HUES48 (cell line): ENCODE measurements around the gene RPS27.
A peak's percentile ranks its signal among the peaks of the same experiment; 100 is the strongest.

Source experiments
- H3K27ac ChIP-seq: one replicate; pipeline ENCODE4 v1.7.0; 2013; ENCODE audit warnings: low read depth, low read length, inconsistent platforms
- H3K27me3 ChIP-seq: 2 replicates; pipeline ENCODE4 v1.6.1; 2013; ENCODE audit warnings: mild to moderate bottlenecking, low read length; ENCODE audit not compliant: control insufficient read depth, insufficient read depth
- H3K36me3 ChIP-seq: 2 replicates; pipeline ENCODE4 v1.6.1; 2013; ENCODE audit warnings: low read length; ENCODE audit not compliant: control insufficient read depth, insufficient read depth
- H3K4me1 ChIP-seq: 2 replicates; pipeline ENCODE4 v1.6.1; 2013; ENCODE audit warnings: mild to moderate bottlenecking, low read length; ENCODE audit not compliant: control insufficient read depth, insufficient read depth
- H3K4me3 ChIP-seq: 2 replicates; pipeline ENCODE4 v1.5.1; 2013; ENCODE audit warnings: mild to moderate bottlenecking, low read depth, low read length
- H3K9ac ChIP-seq: 2 replicates; pipeline ENCODE4 v1.6.1; 2013; ENCODE audit warnings: mild to moderate bottlenecking, low read depth, low read length, moderate library complexity
- H3K9me3 ChIP-seq: 2 replicates; pipeline ENCODE4 v1.6.1; 2013; ENCODE audit warnings: low read length; ENCODE audit not compliant: control insufficient read depth, insufficient read depth

Gene RPS27

GRCh38 chr1:153962088-153963029 lies 28.2 kb upstream of the RPS27 start:
- Histone ChIP-seq H3K4me1 (peaks cover 33% of the 10 kb centered on the region), H3K27ac (peak overlapping the region; percentile 97), H3K4me3 (peak overlapping the region; percentile 93), H3K9ac (peak overlapping the region; percentile 88), H3K9me3 (no peaks in the 10 kb centered on the region), H3K27me3 (no peaks in the 10 kb centered on the region), H3K36me3 (peaks cover 31% of the 10 kb centered on the region)

- H3K27me3 ChIP-seq = no peaks in the 10 kb centered on the region
- H3K4me3 ChIP-seq = peak within 1 kb of the TSS; percentile 93
- H3K4me1 ChIP-seq = peaks cover 37% of the 10 kb centered on the region
- H3K9ac ChIP-seq = peak within 1 kb of the TSS; percentile 90
- peaks cover 31% of the 10 kb centered on the region for H3K36me3 ChIP-seq
- no peaks in the 10 kb centered on the region for H3K9me3 ChIP-seq
- peak within 1 kb of the TSS; percentile 97 for H3K27ac ChIP-seq
Measured at GRCh38 chr1:153963030-153963849, 27.3 kb upstream of the RPS27 start, which contains the start of gene SLC39A1. Gene SLC39A1, minus strand, starts transcription at chr1:153963537. Its CDS starts 822 bp downstream, at chr1:153962715.

- Histone ChIP-seq H3K9me3 (no peaks in the 10 kb centered on the region), H3K4me3 (peak overlapping the region; percentile 93), H3K27ac (peak overlapping the region; percentile 97), H3K9ac (peak overlapping the region; percentile 90), H3K36me3 (peaks cover 31% of the 10 kb centered on the region), H3K27me3 (no peaks in the 10 kb centered on the region), H3K4me1 (peaks cover 40% of the 10 kb centered on the region)
Measured at GRCh38 chr1:153963850-153964331, 26.7 kb upstream of the RPS27 start.

GRCh38 chr1:153967107-153967999 lies 23.2 kb upstream of the RPS27 start, which contains the start of gene CREB3L4:
Gene CREB3L4, plus strand, starts transcription at chr1:153967902. Its CDS starts 624 bp downstream, at chr1:153968526.
- Histone ChIP-seq H3K4me1 (peaks cover 22% of the 10 kb centered on the region; the same call in 1 of the 2 replicates), H3K4me3 (peak within 1 kb of the TSS; percentile 73)

GRCh38 chr1:153968000-153968363 lies 22.6 kb upstream of the RPS27 start:
- Histone ChIP-seq H3K27me3 (no peaks in the 10 kb centered on the region), H3K4me1 (peaks cover 18% of the 10 kb centered on the region; the same call in 1 of the 2 replicates), H3K4me3 (peak overlapping the region; percentile 73), H3K36me3 (peaks cover 8% of the 10 kb centered on the region; the same call in 1 of the 2 replicates), H3K9me3 (no peaks in the 10 kb centered on the region), H3K9ac (peak overlapping the region; percentile 80), H3K27ac (peak overlapping the region; percentile 98)

More at GRCh38 chr1:153967107-153967999, 23.2 kb upstream of the RPS27 start, which contains the start of gene CREB3L4:
- Histone ChIP-seq H3K27me3 (no peaks in the 10 kb centered on the region), H3K27ac (peak within 1 kb of the TSS; percentile 98), H3K36me3 (0 out of 2 replicates have a peak, but pooled peaks cover 4% of the 10 kb centered on the region), H3K9me3 (no peaks in the 10 kb centered on the region), H3K9ac (peak within 1 kb of the TSS; percentile 80)

- Histone ChIP-seq H3K9ac (no peak overlapping the region), H3K4me1 (peaks cover 18% of the 10 kb centered on the region; the same call in 1 of the 2 replicates), H3K27me3 (no peaks in the 10 kb centered on the region), H3K27ac (peak overlapping the region; percentile 98), H3K9me3 (no peaks in the 10 kb centered on the region), H3K36me3 (peaks cover 12% of the 10 kb centered on the region; the same call in 1 of the 2 replicates), H3K4me3 (peak overlapping the region; percentile 73)
Measured at GRCh38 chr1:153968408-153968807, 22.2 kb upstream of the RPS27 start.

GRCh38 chr1:153968972-153969371 lies 21.6 kb upstream of the RPS27 start:
- Histone ChIP-seq H3K9me3 (no peaks in the 10 kb centered on the region), H3K36me3 (peaks cover 18% of the 10 kb centered on the region), H3K27me3 (no peaks in the 10 kb centered on the region), H3K9ac (no peak overlapping the region), H3K27ac (no peak overlapping the region), H3K4me1 (peaks cover 18% of the 10 kb centered on the region; the same call in 1 of the 2 replicates), H3K4me3 (0 out of 2 replicates have a peak overlapping the region, but pooled peaks have one; percentile 73)

GRCh38 chr1:153970346-153970745 lies 20.2 kb upstream of the RPS27 start:
- H3K9me3 ChIP-seq = no peaks in the 10 kb centered on the region
- no peak overlapping the region for H3K9ac ChIP-seq
- H3K36me3 ChIP-seq = peaks cover 31% of the 10 kb centered on the region
- no peak overlapping the region for H3K4me3 ChIP-seq
- no peak overlapping the region for H3K27ac ChIP-seq
- peaks cover 18% of the 10 kb centered on the region; the same call in 1 of the 2 replicates for H3K4me1 ChIP-seq
- no peaks in the 10 kb centered on the region for H3K27me3 ChIP-seq

- Histone ChIP-seq H3K9ac (no peak overlapping the region), H3K36me3 (peaks cover 34% of the 10 kb centered on the region), H3K27me3 (no peaks in the 10 kb centered on the region), H3K27ac (no peak overlapping the region), H3K9me3 (no peaks in the 10 kb centered on the region), H3K4me1 (peaks cover 10% of the 10 kb centered on the region; the same call in 1 of the 2 replicates), H3K4me3 (no peak overlapping the region)
Measured at GRCh38 chr1:153973071-153973470, 17.5 kb upstream of the RPS27 start.
